Epithelial cell of proximal tubule (primary cell): ENCODE results near the gene LRRC14B. TPM values are rescaled to one million over a fixed set of nuclear protein-coding genes. Genes with fewer than 3 reads are reported as not detected.

Source experiments
- DNase-seq: peaks from one replicate; pipeline ENCODE4 v3.0.0-alpha.2; 2011; ENCODE audit warnings: low read depth
- H3K4me3 ChIP-seq: 2 replicates; pipeline ENCODE4 v1.5.1; 2011; ENCODE audit warnings: low read depth, mild to moderate bottlenecking, low read length
- total RNA-seq: library from RNA; depleted of rRNA; stranded (reverse); fragments of >200 nt; gene quantifications from 2 replicates; pipeline ENCODE4 v1.2.3, GENCODE V29; 2015
- TF ChIP-seq, protein P1 (sequence below): conservative IDR thresholded peaks from 2 replicates; pipeline ENCODE4 v1.5.1; 2012; ENCODE audit warnings: low read depth, mild to moderate bottlenecking, low read length

LRRC14B gene
- total RNA-seq, 1 donor from 2014 or later: not detected

DNA sequence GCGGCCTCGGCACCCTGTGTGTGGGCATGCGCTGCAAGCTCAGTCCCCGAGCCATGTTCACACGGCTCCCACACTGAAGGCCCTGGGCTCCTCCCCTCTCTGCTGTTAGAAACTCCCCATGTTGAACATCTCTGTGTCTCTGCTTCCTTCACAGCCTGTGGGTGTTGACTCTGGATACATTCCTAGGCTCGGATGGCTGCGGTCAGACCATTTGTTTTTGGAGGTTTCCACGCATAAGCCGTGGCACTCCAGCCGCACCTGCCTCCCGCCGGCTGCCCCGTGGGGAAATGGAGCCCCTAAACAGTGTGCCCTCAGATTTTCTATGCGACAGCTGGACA lies 31.2 kb upstream of the LRRC14B start:
- TF ChIP-seq, protein P1, sequence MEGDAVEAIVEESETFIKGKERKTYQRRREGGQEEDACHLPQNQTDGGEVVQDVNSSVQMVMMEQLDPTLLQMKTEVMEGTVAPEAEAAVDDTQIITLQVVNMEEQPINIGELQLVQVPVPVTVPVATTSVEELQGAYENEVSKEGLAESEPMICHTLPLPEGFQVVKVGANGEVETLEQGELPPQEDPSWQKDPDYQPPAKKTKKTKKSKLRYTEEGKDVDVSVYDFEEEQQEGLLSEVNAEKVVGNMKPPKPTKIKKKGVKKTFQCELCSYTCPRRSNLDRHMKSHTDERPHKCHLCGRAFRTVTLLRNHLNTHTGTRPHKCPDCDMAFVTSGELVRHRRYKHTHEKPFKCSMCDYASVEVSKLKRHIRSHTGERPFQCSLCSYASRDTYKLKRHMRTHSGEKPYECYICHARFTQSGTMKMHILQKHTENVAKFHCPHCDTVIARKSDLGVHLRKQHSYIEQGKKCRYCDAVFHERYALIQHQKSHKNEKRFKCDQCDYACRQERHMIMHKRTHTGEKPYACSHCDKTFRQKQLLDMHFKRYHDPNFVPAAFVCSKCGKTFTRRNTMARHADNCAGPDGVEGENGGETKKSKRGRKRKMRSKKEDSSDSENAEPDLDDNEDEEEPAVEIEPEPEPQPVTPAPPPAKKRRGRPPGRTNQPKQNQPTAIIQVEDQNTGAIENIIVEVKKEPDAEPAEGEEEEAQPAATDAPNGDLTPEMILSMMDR: no peak
- no peak for DNase-seq
- H3K4me3 ChIP-seq: no peak overlapping the region

DNA sequence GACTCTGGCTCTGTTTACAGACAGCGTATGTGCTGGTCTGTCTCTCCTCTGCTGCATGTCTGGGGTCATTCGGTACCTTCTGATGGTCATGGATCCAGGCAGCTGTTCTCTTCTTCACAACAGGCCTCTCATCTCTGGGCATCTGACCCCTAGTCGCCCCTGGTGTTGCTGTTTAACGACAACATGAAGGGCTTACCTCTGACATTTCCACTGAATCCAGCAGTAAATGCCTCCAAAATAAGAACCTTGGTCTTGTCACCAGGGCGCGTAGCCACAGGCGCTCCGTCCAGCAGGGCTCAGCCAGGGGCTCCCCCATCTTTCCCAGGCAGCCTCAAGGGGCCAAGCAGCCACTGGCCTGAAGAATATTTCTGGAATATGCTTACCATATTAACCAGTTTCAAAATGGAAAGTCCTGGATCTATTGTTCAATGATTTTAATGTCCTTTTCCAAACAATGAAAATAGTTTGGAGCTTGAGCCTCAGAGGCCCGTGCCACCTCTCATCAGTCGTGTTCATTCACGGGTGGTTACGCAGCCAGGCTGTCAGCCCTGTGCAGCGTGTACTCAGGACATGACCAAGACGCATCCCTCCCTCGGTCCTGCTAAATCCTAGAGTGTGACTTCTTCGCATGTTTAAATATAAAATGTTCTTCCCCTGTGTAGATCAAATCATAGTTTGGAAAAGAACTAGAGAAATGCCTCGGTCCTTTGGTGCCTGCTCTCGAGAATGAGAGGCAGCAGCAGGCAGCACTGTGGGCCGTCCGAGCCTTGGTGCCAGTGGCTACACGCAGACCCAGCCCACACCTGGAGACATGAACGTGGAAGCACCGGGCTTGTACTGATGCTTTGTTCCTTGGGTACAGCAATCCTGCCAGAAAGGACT lies 30.1 kb upstream of the LRRC14B start:
- DNase-seq: no peak
- no peak overlapping the region for H3K4me3 ChIP-seq
- TF ChIP-seq, protein P1: no peak

DNA sequence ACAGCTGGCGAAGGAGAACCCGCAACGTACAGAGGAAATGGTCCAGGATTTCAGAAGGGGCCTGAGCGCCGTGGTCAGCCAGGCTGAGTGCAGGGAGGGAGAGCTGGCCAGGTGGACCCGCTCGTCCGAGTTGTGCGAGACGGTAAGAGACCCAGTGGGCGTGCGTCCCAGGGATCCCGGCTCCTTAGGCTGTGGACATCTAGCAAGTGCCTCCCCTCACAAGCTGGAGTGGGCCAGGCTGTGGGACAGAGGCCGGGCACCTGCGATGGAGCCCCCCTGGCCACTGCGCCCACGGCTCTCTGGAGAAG lies 29.5 kb upstream of the LRRC14B start:
- no peak for DNase-seq
- H3K4me3 ChIP-seq: no peak overlapping the region
- TF ChIP-seq, protein P1: no peak

DNA sequence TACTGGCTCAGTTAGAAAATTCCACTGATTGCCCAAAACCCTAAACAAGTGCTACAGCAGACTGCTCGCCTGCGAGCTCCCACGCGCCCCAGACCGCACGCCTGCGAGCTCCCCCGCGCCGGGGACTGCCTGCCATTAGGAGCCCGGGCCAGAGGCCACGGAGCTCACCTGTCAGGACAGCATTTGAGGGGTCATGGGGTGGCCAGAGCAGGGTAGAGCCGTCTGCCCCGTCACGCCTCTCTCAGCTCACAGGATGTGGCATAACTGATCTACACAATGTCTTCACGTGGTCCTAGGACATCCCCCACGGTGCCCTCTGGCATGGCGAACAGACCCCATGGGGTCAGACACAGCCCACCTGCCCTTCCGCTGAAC lies 29.1 kb upstream of the LRRC14B start:
- no peak for DNase-seq
- TF ChIP-seq, protein P1: no peak
- H3K4me3 ChIP-seq: no peak overlapping the region

DNA sequence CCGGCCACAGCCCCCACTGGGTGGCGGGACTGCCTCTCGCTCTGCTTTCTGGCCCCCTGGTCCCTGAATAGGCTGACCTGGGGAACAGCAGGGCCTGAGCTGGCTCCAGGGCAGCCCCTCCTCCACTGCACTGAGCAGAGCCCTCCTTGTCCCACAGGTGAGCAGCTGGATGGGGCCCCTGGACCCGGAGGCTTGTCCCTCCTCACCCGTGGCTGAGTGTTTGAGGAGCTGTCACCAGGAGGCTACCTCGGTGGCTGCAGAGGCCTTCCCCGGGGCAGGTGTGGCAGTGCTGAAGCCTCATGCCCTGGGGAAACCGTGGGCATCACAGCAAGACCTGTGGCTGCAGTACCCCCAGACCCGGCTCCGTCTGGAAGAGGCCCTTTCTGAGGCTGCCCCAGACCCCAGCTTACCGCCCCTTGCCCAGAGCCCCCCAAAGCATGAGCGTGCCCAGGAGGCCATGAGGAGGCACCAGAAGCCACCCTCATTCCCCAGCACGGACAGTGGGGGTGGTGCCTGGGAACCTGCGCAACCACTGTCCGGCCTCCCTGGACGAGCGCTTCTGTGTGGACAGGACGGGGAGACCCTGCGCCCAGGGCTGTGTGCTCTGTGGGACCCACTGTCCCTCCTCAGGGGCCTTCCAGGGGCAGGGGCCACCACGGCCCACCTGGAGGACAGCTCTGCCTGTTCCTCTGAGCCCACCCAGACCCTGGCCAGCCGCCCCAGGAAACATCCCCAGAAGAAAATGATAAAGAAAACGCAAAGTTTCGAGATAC lies 28.5 kb upstream of the LRRC14B start:
- no peak overlapping the region for H3K4me3 ChIP-seq
- TF ChIP-seq, protein P1: no peak
- DNase-seq: no peak

GRCh38 chr5:163338-163620 lies 28.0 kb upstream of the LRRC14B start:
- DNase-seq: no peak
- no peak overlapping the region for H3K4me3 ChIP-seq
- TF ChIP-seq, protein P1: no peak

- no peak overlapping the region for H3K4me3 ChIP-seq
- TF ChIP-seq, protein P1: no peak
- DNase-seq: no peak
Measured at GRCh38 chr5:163841-164240, 27.5 kb upstream of the LRRC14B start.
